ENCODE measurements around the gene COPS6. TPM values are rescaled to one million over a fixed set of nuclear protein-coding genes. Genes with fewer than 3 reads are reported as not detected.

COPS6 gene
- total and polyA plus RNA-seq, 7 donors = 82.9 to 145 (median 118) TPM

DNA sequence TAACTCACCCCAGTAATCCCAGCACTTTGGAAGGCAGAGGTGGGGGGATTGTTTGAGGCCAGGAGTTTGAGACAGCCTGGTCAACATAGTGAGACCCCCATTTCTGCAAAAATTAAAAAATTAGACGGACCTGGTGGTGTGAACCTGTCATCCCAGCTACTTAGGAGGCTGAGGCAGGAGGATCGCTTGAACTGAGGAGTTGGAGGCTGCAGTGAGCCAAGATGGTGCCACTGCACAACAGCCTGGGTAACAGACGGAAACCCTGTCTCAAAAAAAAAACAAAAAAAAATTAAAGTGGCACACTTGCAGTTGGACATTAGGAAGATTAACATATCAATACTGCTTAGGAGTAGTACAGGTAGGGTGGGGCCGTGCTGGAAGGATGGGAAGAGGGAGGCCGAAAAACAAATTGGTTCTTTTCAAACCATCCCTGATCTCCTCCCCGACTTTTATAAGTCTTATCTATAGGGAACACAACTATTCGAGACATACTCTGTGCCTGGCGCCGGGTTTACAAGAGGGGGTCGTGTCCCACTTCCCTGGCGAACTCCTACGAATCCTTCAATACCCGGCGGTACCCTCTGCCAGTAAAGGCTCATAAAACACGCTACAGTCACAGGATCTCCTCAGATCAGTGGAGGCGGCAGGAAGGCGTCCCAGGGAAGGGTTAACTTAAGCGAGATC, 29.8 kb downstream of the COPS6 start:
- TF ChIP-seq, protein P1, sequence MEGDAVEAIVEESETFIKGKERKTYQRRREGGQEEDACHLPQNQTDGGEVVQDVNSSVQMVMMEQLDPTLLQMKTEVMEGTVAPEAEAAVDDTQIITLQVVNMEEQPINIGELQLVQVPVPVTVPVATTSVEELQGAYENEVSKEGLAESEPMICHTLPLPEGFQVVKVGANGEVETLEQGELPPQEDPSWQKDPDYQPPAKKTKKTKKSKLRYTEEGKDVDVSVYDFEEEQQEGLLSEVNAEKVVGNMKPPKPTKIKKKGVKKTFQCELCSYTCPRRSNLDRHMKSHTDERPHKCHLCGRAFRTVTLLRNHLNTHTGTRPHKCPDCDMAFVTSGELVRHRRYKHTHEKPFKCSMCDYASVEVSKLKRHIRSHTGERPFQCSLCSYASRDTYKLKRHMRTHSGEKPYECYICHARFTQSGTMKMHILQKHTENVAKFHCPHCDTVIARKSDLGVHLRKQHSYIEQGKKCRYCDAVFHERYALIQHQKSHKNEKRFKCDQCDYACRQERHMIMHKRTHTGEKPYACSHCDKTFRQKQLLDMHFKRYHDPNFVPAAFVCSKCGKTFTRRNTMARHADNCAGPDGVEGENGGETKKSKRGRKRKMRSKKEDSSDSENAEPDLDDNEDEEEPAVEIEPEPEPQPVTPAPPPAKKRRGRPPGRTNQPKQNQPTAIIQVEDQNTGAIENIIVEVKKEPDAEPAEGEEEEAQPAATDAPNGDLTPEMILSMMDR (IDR thresholded peaks at IDR 0.05) = no peak
- peaks cover 16% of the 10 kb centered on the region for H3K4me1 ChIP-seq
- peak overlapping the region; percentile 84 for H3K4me3 ChIP-seq
- H3K27ac ChIP-seq = peak overlapping the region; percentile 91
- peaks cover 0 to 13% of the 10 kb centered on the region in 2 donors for H3K36me3 ChIP-seq (ENCODE audit: insufficient read depth in 1 of 2, low read depth in 1 of 2)
- H3K27me3 ChIP-seq (ENCODE audit: insufficient read depth in 3 of 3, low read length in 2 of 3) = no peaks in the 10 kb centered on the region
- no peak for ATAC-seq
- H3K9me3 ChIP-seq = no peaks in the 10 kb centered on the region
- intact Hi-C loops (cut with DNase I) = loop anchor here in 1 of 2 donors (1.0 kb wide), 1 partner anchor 17 kb away; the partner anchor contains the start of genes AP4M1 and MCM7
- WGBS, 3 donors = 19 to 25% (median 20%) methylated on average over 18 of the region's 18 CpGs
- no peak for DNase-seq

DNA sequence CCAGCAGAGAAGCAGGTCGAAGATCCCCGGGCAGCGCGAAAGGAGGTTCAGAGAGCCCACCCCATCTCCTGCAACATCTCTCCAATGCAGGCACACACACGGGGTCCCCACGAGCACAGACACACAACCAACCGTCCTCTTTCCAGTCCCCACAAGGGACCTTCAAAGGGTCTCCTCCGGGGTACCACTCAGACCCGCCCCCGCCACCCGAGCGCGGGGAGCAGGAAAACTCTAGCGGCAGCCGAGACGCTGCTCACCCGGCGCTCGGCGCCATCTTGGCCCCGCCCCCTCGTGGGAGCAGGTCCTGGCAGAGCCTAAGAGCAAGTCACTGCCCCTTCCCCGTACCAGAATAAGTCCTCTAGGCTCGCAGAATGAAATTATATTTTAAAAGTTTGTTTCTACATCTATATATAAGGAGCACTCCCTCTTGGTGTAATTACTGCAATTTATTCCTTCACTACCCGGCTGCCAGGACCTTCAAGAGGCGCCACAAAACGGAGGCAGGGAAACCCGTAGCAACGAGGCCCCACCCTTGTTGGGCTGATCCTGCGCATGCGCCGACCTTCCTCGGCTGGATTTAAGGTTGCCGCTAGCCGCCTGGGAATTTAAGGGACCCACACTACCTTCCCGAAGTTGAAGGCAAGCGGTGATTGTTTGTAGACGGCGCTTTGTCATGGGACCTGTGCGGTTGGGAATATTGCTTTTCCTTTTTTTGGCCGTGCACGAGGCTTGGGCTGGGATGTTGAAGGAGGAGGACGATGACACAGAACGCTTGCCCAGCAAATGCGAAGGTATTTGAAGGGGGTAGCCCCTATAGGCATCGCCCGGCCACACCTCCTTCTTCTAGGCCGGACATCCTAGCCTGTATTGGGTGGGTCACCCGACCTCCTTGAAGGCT, 30.6 kb downstream of the COPS6 start, which contains the start of the genes CNPY4 and TAF6:
Gene CNPY4, plus strand, starts transcription at position 563 of the 898 bp plus-strand sequence. Its CDS starts 111 bp downstream, at position 674.
Gene TAF6, minus strand, starts transcription at position 287 of the 898 bp plus-strand sequence. CDS start 5,149 bp downstream, outside the sequence.
- Histone ChIP-seq H3K36me3 (ENCODE audit: insufficient read depth in 1 of 2, low read depth in 1 of 2) (peaks cover 0 to 5% of the 10 kb centered on the region in 2 donors), H3K4me1 (peaks cover 16% of the 10 kb centered on the region), H3K4me3 (peak within 1 kb of the TSS; percentile 84), H3K27me3 (ENCODE audit: insufficient read depth in 3 of 3, low read length in 2 of 3) (no peaks in the 10 kb centered on the region), H3K27ac (peak within 1 kb of the TSS; percentile 91), H3K9me3 (no peaks in the 10 kb centered on the region)
- ATAC-seq (peak; percentile 93 to 98 (median 95)), DNase-seq (peak; percentile 95 to 99)
- TF ChIP-seq, protein P1 (IDR thresholded peaks at IDR 0.05) = peak; percentile 10
- intact Hi-C loops (cut with DNase I) = loop anchor here in 1 of 2 donors (1.0 kb wide), 1 partner anchor 18 kb away; the partner anchor contains the start of genes AP4M1 and MCM7
- WGBS, 3 donors = 0% methylated on average over 49 of the region's 49 CpGs

DNA sequence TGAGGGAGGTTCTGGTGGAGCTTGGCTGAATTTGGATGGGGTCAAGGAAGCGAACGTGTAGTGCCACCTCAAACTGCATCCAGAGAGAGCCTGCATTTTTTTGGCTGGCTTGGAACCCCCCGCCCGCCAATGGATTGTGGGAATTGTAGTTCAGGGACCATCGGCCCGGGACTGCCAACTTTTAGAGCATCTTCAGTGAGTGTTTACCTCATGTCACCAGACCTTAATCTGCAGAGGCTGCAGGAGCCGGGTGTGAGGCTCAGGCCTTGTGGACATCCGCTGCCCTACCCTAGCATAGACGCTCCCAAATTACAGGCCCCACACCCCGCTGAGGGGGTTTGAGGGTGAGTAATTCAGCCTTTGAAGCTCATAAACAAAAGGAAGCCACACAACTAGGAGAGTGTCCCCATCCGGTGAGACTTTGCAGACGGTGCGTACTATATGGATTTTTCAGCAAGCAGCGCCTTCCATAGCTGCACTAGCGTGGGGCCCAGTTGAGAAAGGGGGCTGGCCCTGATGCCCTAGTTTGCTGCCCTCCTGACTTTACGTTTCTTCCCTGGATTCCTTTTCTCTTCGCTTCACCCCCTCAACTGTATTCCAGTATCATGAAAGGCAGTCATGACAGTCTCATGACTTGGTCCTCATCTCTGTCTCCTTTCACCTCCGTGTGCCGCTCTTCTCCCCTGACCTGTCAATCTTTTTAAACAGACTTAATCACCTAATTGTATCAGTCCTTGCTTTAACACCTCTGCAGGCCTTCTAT, 31.4 kb downstream of the COPS6 start:
- intact Hi-C loops (cut with DNase I) = loop anchor here in 1 of 2 donors (1.0 kb wide), 1 partner anchor 19 kb away; the partner anchor contains the start of genes AP4M1 and MCM7
- TF ChIP-seq, protein P1 (IDR thresholded peaks at IDR 0.05) = no peak
- Histone ChIP-seq H3K4me1 (peaks cover 16% of the 10 kb centered on the region), H3K9me3 (no peaks in the 10 kb centered on the region), H3K27ac (peak overlapping the region; percentile 91), H3K4me3 (peak overlapping the region; percentile 84), H3K27me3 (ENCODE audit: insufficient read depth in 3 of 3, low read length in 2 of 3) (no peaks in the 10 kb centered on the region), H3K36me3 (ENCODE audit: insufficient read depth in 1 of 2, low read depth in 1 of 2) (peaks cover 0 to 5% of the 10 kb centered on the region in 2 donors)
- DNase-seq (peak; percentile 68 to 80), ATAC-seq (peak; percentile 67 to 81 (median 68))
- 15 to 19% (median 15%) methylated on average over 19 of the region's 19 CpGs for WGBS, 3 donors

DNA sequence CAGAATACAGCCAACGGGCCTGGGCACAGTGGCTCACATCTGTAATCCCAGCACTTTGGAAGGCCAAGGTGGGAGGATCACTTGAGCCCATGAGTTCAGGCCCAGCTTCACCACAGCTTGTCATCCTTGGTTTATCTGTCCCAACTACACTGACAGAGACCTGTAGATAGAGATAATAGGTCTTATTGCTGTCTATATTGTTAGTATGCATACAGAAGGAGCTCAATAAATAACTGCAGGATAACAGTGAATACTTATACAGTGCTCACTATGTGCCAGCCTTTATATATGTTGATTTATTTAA, 31.9 kb downstream of the COPS6 start:
- no peaks in the 10 kb centered on the region for H3K27me3 ChIP-seq (ENCODE audit: insufficient read depth in 3 of 3, low read length in 2 of 3)
- ATAC-seq = no peak
- peak overlapping the region; percentile 91 for H3K27ac ChIP-seq
- H3K36me3 ChIP-seq (ENCODE audit: insufficient read depth in 1 of 2, low read depth in 1 of 2) = peaks cover 0 to 5% of the 10 kb centered on the region in 2 donors
- intact Hi-C loops (cut with DNase I) = no loop called here
- 7 to 33% (median 10%) methylated on average over 1 of the region's 1 CpG for WGBS, 3 donors
- H3K4me3 ChIP-seq = peak overlapping the region; percentile 84
- no peaks in the 10 kb centered on the region for H3K9me3 ChIP-seq
- TF ChIP-seq, protein P1 (IDR thresholded peaks at IDR 0.05) = no peak
- no peak for DNase-seq
- peaks cover 19% of the 10 kb centered on the region for H3K4me1 ChIP-seq

Data from psoas muscle (tissue), 8 donors.